SU-DHL-6 (cell line): ENCODE measurements around the gene DENR.

Experiments used
- EZH2phosphoT487 ChIP-seq: fragments of 200-600 bp; sonication (generic), shearing (Covaris generic); conservative IDR thresholded peaks from 2 replicates; pipeline ENCODE4 v1.6.1; 2018; ENCODE audit warnings: mild to moderate bottlenecking, antibody characterized with exemption, low read length, moderate library complexity, mixed read lengths
- TF ChIP-seq, protein P1 (sequence below): fragments of 200-600 bp; sonication (generic); IDR thresholded peaks from one replicate; pipeline ENCODE4 v1.5.1; 2017; ENCODE audit warnings: antibody characterized with exemption, mild to moderate bottlenecking, low read length, moderate library complexity; ENCODE audit not compliant: insufficient read depth, poor library complexity, severe bottlenecking

DNA sequence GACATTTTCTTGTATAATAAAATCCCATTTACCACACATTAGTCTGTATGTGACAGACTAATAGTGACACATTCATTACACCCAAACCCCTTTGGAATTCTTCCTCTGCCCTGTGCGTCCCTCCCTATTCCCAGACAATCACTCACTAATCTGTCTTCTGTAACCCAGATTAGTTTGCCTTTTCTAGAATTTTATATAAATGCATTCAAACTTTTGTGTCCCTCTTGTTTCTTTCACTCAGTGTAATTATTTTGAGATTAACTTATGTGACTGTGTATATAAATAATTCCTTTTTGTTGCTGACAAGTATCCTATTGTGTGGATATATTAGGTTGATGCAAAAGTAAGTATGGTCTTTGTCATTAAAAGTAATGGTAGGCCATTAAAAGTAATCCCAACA is 55.0 kb downstream of the DENR start:
- TF ChIP-seq, protein P1, sequence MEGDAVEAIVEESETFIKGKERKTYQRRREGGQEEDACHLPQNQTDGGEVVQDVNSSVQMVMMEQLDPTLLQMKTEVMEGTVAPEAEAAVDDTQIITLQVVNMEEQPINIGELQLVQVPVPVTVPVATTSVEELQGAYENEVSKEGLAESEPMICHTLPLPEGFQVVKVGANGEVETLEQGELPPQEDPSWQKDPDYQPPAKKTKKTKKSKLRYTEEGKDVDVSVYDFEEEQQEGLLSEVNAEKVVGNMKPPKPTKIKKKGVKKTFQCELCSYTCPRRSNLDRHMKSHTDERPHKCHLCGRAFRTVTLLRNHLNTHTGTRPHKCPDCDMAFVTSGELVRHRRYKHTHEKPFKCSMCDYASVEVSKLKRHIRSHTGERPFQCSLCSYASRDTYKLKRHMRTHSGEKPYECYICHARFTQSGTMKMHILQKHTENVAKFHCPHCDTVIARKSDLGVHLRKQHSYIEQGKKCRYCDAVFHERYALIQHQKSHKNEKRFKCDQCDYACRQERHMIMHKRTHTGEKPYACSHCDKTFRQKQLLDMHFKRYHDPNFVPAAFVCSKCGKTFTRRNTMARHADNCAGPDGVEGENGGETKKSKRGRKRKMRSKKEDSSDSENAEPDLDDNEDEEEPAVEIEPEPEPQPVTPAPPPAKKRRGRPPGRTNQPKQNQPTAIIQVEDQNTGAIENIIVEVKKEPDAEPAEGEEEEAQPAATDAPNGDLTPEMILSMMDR = no peak
- TF ChIP-seq EZH2phosphoT487 = no peak
